Measurements from ENCODE around the gene MTMR11. TPM values are rescaled to one million over a fixed set of nuclear protein-coding genes. Genes with fewer than 3 reads are reported as not detected.

The MTMR11 gene
- total and polyA plus RNA-seq, 2 of the 13 experiments (the other 11 are each of a cell fraction or from before 2014, with no cell fraction given), result 0.49 to 2.8 TPM

GRCh38 chr1:149885339-149886120, 51.1 kb downstream of the MTMR11 start (continued):
- TF ChIP-seq ARID4A (CRISPR knock-in tag; IDR thresholded peaks at IDR 0.05; ENCODE audit: borderline replicate concordance) (peak; percentile 14; the same call in 1 of the 2 replicates), JUNB (CRISPR knock-in tag; IDR thresholded peaks at IDR 0.05; ENCODE audit: borderline replicate concordance) (peak; percentile 17; the same call in 1 of the 2 replicates), ZSCAN30 (CRISPR knock-in tag; IDR thresholded peaks at IDR 0.05) (no peak), ZNF788 (CRISPR knock-in tag; IDR thresholded peaks at IDR 0.05; ENCODE audit: borderline replicate concordance) (no peak), GLI4 (CRISPR knock-in tag; IDR thresholded peaks at IDR 0.05; ENCODE audit: borderline replicate concordance) (no peak), ZNF484 (CRISPR knock-in tag; IDR thresholded peaks at IDR 0.05; ENCODE audit: borderline replicate concordance, low read depth) (no peak), CERS6 (CRISPR knock-in tag; IDR thresholded peaks at IDR 0.05) (no peak), JARID2 (CRISPR knock-in tag; IDR thresholded peaks at IDR 0.05; ENCODE audit: insufficient replicate concordance) (no peak), ZNF496 (CRISPR knock-in tag; IDR thresholded peaks at IDR 0.05; ENCODE audit: insufficient replicate concordance) (no peak), HNF4G (IDR thresholded peaks at IDR 0.05; ENCODE audit: borderline replicate concordance, low read depth, low read length) (no peak), HNF4G (CRISPR knock-in tag; IDR thresholded peaks at IDR 0.05; ENCODE audit: borderline replicate concordance, low read depth) (no peak), SNAPC5 (CRISPR knock-in tag; IDR thresholded peaks at IDR 0.05; ENCODE audit: borderline replicate concordance) (no peak), SKIL (CRISPR knock-in tag; IDR thresholded peaks at IDR 0.05; ENCODE audit: borderline replicate concordance) (no peak), ZBTB42 (CRISPR knock-in tag; IDR thresholded peaks at IDR 0.05) (no peak), KDM4B (CRISPR knock-in tag; IDR thresholded peaks at IDR 0.05) (no peak), MTF2 (CRISPR knock-in tag; IDR thresholded peaks at IDR 0.05; ENCODE audit: borderline replicate concordance) (no peak), UBTF (CRISPR knock-in tag; IDR thresholded peaks at IDR 0.05) (no peak; the same call in 1 of the 2 replicates)
